Measurements from ENCODE around the gene ANKFN1.

Gene ANKFN1

GRCh38 chr17:56543280-56543679 is 390.0 kb downstream of the ANKFN1 start:
- no peak for DNase-seq (ENCODE audit: low read depth)
- TF ChIP-seq CTCF (conservative IDR thresholded peaks at IDR 0.05; ENCODE audit: low read depth, low read length), result no peak
- H3K4me3 ChIP-seq (ENCODE audit: low read length), result no peak overlapping the region

DNA sequence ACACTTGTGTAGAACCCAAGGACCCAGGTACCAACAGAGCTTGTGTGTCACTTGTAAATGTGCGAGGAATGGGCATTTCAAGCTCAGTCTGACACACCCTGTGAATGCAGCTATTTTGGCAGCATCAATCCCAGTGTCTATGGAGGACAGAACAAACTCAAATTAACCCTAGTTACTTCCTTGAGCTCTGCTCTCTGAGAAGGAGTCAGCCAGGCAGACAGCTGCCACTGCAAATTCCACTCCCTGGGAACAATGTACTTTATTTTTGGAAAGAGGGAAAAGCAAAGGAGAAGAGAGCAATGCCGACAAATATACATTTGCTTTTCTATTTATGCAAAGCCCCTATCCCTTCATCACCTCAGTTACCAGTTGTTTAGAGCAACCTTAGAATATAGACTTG is 391.8 kb downstream of the ANKFN1 start:
- no peak for TF ChIP-seq CTCF (conservative IDR thresholded peaks at IDR 0.05; ENCODE audit: low read depth, low read length)
- no peak overlapping the region for H3K4me3 ChIP-seq (ENCODE audit: low read length)
- no peak for DNase-seq (ENCODE audit: low read depth)

DNA sequence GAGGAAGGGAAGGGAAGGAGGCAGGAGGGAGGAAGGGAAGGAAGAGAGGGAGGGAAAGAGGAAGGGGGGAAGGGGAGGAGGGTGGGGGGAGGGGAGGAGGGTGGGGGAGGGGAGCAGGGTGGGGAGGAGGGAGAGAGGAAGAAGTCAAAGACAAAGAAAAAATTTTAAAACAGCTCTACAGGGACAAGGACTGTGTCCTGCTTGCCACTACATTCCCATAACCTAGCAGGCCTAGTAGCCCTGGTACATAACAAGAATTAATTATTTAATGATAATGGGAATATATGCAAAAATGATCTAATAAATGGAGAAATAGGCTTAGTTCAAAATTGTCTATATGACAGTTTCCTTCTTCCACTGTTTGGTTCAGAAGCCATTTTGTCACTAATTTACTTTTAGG is 392.7 kb downstream of the ANKFN1 start:
- H3K4me3 ChIP-seq (ENCODE audit: low read length), result no peak overlapping the region
- TF ChIP-seq CTCF (conservative IDR thresholded peaks at IDR 0.05; ENCODE audit: low read depth, low read length), result no peak
- DNase-seq (ENCODE audit: low read depth), result no peak

- no peak overlapping the region for H3K4me3 ChIP-seq (ENCODE audit: low read length)
- TF ChIP-seq CTCF (conservative IDR thresholded peaks at IDR 0.05; ENCODE audit: low read depth, low read length), result no peak
- no peak for DNase-seq (ENCODE audit: low read depth)
Observed at GRCh38 chr17:56548661-56549060, 395.4 kb downstream of the ANKFN1 start.

- no peak for DNase-seq (ENCODE audit: low read depth)
- TF ChIP-seq CTCF (conservative IDR thresholded peaks at IDR 0.05; ENCODE audit: low read depth, low read length), result no peak
- no peak overlapping the region for H3K4me3 ChIP-seq (ENCODE audit: low read length)
Observed at GRCh38 chr17:56549501-56549900, 396.2 kb downstream of the ANKFN1 start.

DNA sequence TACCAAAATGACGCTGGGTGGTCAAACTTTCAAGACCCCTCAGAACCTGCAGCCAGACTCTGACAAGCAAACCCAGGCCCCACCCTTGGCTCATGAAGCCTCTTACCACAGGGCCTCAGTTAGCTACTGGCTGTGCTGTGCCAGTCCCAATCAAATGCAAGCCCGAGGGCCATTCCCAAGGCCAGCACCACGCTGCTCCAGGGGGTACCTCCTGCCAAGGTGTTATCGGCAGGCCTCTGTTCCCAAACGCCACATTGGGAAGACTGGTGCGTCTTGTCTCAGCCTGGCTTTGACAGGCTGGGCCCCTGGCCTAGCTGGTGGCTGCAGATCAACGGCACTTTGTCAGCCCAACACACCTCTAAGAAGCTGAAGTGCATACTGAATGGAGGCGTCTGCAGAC is 404.4 kb downstream of the ANKFN1 start:
- no peak for TF ChIP-seq CTCF (conservative IDR thresholded peaks at IDR 0.05; ENCODE audit: low read depth, low read length)
- DNase-seq (ENCODE audit: low read depth), result no peak
- H3K4me3 ChIP-seq (ENCODE audit: low read length), result no peak overlapping the region

DNA sequence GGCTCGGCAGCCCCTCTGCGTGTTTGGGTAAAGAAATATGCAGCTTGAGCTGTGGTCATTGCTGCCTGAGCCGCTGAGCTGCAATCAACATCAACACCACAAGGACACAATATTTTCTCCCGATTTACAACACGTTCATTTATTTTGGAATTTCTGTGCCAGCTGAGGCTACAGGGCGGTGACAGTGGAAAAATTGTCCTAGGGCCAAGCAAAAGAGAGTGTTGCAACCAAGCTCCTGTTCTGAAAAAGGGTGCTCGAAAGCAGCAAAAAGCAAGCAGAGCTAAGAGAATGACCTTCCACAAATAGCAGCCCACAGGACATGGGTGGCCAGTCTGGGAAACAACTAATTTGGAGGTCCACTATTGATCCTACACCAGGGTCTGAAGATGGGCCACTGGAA is 404.8 kb downstream of the ANKFN1 start:
- no peak for DNase-seq (ENCODE audit: low read depth)
- no peak overlapping the region for H3K4me3 ChIP-seq (ENCODE audit: low read length)
- no peak for TF ChIP-seq CTCF (conservative IDR thresholded peaks at IDR 0.05; ENCODE audit: low read depth, low read length)

Data from retinal pigment epithelial cell (primary cell).